ENCODE measurements around the gene HTT.

DNA sequence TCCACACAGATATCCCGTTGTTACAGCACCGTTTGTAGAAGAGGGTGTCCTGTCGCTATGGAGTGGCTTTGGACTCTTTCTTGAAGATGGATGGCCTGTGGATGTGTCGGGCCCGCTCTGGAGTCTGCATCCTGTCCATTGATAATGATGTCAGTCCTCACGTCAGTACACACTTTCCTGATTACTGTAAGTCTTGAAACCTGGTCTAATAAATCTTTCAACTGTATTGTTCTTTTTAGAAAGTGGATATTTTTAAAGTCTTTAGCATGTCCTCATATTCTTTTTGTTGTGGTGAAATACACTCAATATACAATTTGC is 189.4 kb downstream of the HTT start:
- no peak for TF ChIP-seq CTCF (IDR thresholded peaks at IDR 0.05)
- no peak for TF ChIP-seq POLR2A (IDR thresholded peaks at IDR 0.05)
- TF ChIP-seq EP300 (IDR thresholded peaks at IDR 0.05): no peak
- TF ChIP-seq POLR2AphosphoS5 (IDR thresholded peaks at IDR 0.05): no peak

Data from suprapubic skin (tissue), 4 donors.